ENCODE measurements around the gene CNTNAP3B. TPM values are rescaled to one million over a fixed set of nuclear protein-coding genes. Genes with fewer than 3 reads are reported as not detected.
A peak's percentile ranks its signal among the peaks of the same experiment; 100 is the strongest.
"Not testable (repeated sequence)": the region's sequence is repeated elsewhere in the genome, so short reads cannot be mapped to it uniquely, and the experiment has no call there.

The CNTNAP3B gene
- total RNA-seq, 3 donors from 2014 or later, result 0.11 TPM; not detected in 2

DNA sequence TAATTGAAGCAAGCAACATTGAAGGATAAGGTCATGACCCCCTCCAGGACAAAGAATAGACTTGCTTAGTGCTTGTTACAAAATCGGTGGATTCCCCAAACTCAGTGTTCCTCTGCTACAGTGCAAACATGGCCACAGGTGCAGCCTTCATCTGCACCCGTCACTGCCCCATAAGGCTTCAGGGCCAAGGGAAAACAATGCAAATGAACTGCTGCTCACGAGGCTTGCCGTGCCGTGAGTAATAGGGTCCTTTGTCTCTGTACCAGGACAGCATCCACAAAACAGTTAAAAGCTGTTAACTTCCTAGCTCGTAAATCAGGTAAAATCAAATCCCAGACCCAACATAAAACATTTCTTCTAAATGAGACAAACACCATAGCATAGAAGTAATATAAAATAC is 226.5 kb downstream of the CNTNAP3B start:
- not testable (repeated sequence) for H3K9me3 Mint-ChIP-seq; H3K4me1 Mint-ChIP-seq (ENCODE audit: low read depth); H3K27me3 Mint-ChIP-seq (ENCODE audit: low read depth); H3K4me3 Mint-ChIP-seq; H3K36me3 Mint-ChIP-seq (ENCODE audit: insufficient read depth); DNase-seq; ATAC-seq

DNA sequence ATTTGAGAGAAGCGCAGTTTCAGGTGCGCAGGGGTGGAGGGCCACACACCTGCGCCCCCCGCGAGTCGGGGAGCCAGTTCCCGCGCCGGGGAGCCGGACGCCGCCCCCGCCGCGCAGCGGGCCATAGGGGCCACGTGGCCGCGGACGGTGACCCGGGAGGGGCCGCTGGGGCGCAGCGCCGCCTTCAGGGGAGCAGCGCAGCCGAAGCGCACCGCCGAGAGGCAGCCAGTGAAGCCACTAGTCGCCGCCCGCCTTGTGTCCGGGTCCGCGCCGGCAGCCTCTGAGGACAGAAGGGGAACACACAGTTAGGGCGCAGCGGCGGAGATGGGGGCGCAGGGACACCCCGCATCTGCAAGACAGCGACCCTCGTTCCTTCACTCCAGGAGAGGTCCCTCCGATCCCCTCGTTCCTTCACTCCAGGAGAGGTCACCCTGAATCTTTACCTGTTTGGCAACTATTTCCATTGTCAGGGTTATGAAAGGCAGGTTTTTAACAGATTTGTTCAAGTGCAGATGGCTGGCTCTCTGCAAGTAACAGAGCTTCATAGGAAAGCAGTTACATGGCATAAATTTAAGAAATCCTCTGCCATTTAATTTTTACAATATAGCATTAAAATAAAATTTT is 230.4 kb downstream of the CNTNAP3B start:
- H3K9me3 Mint-ChIP-seq; H3K4me1 Mint-ChIP-seq (ENCODE audit: low read depth); H3K4me3 Mint-ChIP-seq; DNase-seq; H3K27me3 Mint-ChIP-seq (ENCODE audit: low read depth); H3K36me3 Mint-ChIP-seq (ENCODE audit: insufficient read depth): not testable (repeated sequence)
- ATAC-seq, result peak in 1 of 2 donors; percentile 23

DNA sequence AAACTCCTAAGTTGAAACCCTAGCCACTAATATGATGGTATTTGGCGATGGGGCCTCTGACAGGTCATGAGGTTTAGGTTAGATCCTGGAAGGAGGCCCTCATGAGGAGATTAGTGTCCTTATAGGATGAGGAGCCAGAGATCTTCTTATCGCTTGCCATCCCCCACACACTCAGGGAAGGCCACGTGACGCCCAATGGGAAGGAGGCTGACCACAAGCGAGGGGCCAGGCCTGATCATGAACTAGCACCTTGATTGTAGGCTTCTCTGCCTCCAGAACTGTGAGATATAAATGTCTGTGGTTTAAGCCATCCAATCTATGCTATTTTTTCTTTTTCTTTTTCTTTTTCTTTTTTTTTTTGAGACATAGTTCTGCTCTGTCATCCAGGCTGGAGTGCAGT is 254.7 kb downstream of the CNTNAP3B start:
- H3K4me3 Mint-ChIP-seq; H3K4me1 Mint-ChIP-seq (ENCODE audit: low read depth); H3K27me3 Mint-ChIP-seq (ENCODE audit: low read depth); ATAC-seq; DNase-seq; H3K36me3 Mint-ChIP-seq (ENCODE audit: insufficient read depth); H3K9me3 Mint-ChIP-seq: not testable (repeated sequence)

DNA sequence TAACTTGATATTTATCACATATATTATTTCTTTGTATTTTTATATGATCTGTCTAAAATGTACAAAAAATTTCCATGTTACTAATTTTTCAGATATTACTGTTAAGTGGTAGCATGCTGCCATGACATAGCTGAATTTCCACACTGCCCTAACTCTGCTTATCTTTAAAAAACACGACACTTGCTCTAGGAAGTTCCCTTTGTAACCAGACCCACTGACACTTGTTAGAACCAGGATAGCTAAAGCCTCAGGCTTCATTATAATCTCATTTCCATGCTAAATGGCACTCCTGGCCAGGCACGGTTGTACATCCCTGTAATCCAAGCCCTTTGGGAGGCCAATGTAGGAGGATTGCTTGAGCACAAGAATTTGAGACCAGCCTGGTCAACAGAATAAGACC is 273.8 kb downstream of the CNTNAP3B start:
- H3K27me3 Mint-ChIP-seq (ENCODE audit: low read depth); H3K36me3 Mint-ChIP-seq (ENCODE audit: insufficient read depth); H3K9me3 Mint-ChIP-seq; H3K4me3 Mint-ChIP-seq; H3K4me1 Mint-ChIP-seq (ENCODE audit: low read depth); DNase-seq; ATAC-seq: not testable (repeated sequence)

DNA sequence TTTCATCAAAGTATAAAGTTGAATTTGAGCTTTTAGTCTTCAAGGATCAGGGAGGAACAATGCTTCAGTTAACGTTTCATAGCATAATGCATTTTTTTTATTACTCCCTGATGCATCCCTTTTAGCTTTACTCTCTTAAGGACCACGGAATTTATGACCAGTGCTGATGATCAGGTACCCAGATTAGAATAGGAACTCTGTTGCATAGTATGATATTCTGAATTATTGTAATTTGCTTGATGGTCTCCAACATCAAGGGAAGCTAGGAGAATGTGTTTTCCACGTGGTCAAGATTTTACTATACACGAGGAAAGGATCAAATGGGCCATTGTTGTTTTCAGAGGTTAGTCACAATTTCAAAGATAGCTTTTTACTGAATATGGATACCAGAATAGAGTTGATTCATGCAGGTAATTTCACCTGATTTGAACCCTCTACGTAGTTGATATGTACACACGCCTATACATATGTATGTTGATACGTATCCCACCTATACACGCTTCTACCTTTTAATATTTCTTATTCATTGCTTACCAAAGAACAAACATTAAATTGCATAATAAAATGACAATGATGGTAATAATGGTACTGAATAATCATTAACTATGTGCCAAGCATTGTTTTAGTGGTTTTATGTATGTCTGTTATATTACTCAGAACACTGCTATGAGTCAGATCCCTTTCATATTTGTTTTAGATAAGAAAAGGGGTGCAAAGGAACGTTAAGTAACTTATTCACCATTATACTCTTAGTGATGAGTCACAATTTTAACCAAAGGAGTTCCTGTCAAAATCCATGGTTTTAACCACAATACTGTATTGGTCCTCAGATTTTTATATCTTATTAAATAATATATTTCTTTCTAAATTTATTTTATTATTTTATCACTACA is 277.1 kb downstream of the CNTNAP3B start:
- not testable (repeated sequence) for DNase-seq; H3K9me3 Mint-ChIP-seq; H3K4me1 Mint-ChIP-seq (ENCODE audit: low read depth); H3K27me3 Mint-ChIP-seq (ENCODE audit: low read depth); H3K4me3 Mint-ChIP-seq; H3K36me3 Mint-ChIP-seq (ENCODE audit: insufficient read depth)
- peak in 1 of 2 donors; percentile 40 for ATAC-seq

DNA sequence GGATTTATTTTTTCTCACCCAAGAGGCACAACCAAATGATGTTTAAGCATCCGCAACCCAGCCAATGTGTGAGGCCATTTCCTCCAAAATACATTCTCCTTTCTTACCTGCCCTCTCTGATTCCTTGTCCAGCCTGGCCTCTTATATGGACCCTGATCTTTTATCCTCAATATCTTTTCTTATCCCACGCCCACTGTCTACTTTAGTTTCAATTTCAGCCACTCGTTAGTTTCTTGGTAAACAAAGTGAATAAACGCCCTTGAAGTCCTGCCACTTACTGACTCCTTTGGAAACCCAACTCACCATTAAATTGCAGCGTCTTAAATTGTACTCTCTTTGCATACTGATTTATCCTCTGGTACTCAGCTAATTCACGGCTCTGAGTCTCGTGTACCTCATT is 281.4 kb downstream of the CNTNAP3B start:
- ATAC-seq, result not testable (repeated sequence)

More for the DNA sequence above, 281.4 kb downstream of the CNTNAP3B start:
- not testable (repeated sequence) for H3K4me1 Mint-ChIP-seq (ENCODE audit: low read depth); DNase-seq; H3K4me3 Mint-ChIP-seq; H3K36me3 Mint-ChIP-seq (ENCODE audit: insufficient read depth); H3K9me3 Mint-ChIP-seq; H3K27me3 Mint-ChIP-seq (ENCODE audit: low read depth)

Other genes with a start within 250 kb of the CNTNAP3B start
- not detected for gene SPATA31A6, start 54.2 kb upstream of the CNTNAP3B start, total RNA-seq

Data from activated T-cell treated with anti-CD3 and anti-CD28 coated beads, Interleukin-2, amount 50 U/mL, for 4 hours (primary cell).